SK-N-SH (cell line): Measurements from ENCODE around the gene DNAJB4. TPM values are rescaled to one million over a fixed set of nuclear protein-coding genes. Genes with fewer than 3 reads are reported as not detected.

Experiments used
- CTCF ChIA-PET: fragments of 300-600, 350-600 bp; formaldehyde crosslinking; extraction: SDS; loops from one replicate; lab custom pipeline; 2021; lab: Yijun Ruan, JAX
- POLR2A ChIA-PET: fragments of 350-600 bp; sonication (Branson Sonifier 250); formaldehyde crosslinking; extraction: SDS; loops from one replicate; lab custom pipeline; 2020; ENCODE audit warnings: antibody characterized with exemption, inconsistent platforms; lab: Yijun Ruan, JAX
- DNase-seq: peaks from one replicate; pipeline ENCODE4 v3.0.0; 2012
- H2AFZ ChIP-seq: fragments of 200-600 bp; sonication (generic); 2 replicates; pipeline ENCODE4 v1.8.1; 2016; ENCODE audit warnings: antibody characterized with exemption, mild to moderate bottlenecking, low read depth
- H3F3A ChIP-seq: fragments of 200-600 bp; sonication (generic); replicated peaks from 2 replicates; pipeline ENCODE3; 2016; ENCODE audit warnings: antibody characterized with exemption, mild to moderate bottlenecking; ENCODE audit not compliant: insufficient read depth
- H3K27ac ChIP-seq, 2 experiments: fragments of 200-500 bp in 1 of 2; fragments of 200-600 bp in 1 of 2; sonication (Bioruptor generic) in 1 of 2; sonication (generic), shearing (Covaris generic) in 1 of 2; 2 replicates each; pipeline versions ENCODE4 v1.5.1 to v1.6.1; 2014 to 2016; ENCODE audit warnings: low read depth in 2 of 2, inconsistent platforms in 1 of 2, low read length in 1 of 2, mild to moderate bottlenecking in 1 of 2, mixed read lengths in 1 of 2
- H3K27me3 ChIP-seq: fragments of 200-600 bp; sonication (generic), shearing (Covaris generic); 2 replicates; pipeline ENCODE4 v1.6.1; 2016; ENCODE audit warnings: mixed run types; ENCODE audit not compliant: insufficient read depth
- H3K36me3 ChIP-seq, 2 experiments: fragments of 200-500 bp in 1 of 2; fragments of 200-600 bp in 1 of 2; sonication (Bioruptor generic) in 1 of 2; sonication (generic) in 1 of 2; replicated peaks in 1 of 2; 2 replicates each; pipeline versions ENCODE3 to v1.5.1; 2014 to 2016; ENCODE audit warnings: low read length in 1 of 2, mild to moderate bottlenecking in 1 of 2; ENCODE audit not compliant: insufficient read depth in 2 of 2, control insufficient read depth in 1 of 2
- H3K4me1 ChIP-seq, 2 experiments: fragments of 200-500 bp in 1 of 2; fragments of 200-600 bp in 1 of 2; sonication (Bioruptor generic) in 1 of 2; sonication (generic), shearing (Covaris generic) in 1 of 2; 2 replicates each; pipeline versions ENCODE4 v1.5.1 to v1.6.1; 2014 to 2016; ENCODE audit warnings: low read depth in 1 of 2, low read length in 1 of 2, mixed run types in 1 of 2; ENCODE audit not compliant: insufficient read depth in 2 of 2, control insufficient read depth in 1 of 2
- H3K4me2 ChIP-seq: fragments of 200-600 bp; sonication (generic), shearing (Covaris generic); 2 replicates; pipeline ENCODE4 v1.6.1; 2017; ENCODE audit warnings: mixed run types
- H3K4me3 ChIP-seq, 2 experiments: fragments of 200-500 bp in 1 of 2; fragments of 200-600 bp in 1 of 2; sonication (Bioruptor generic) in 1 of 2; sonication (generic), shearing (Covaris generic) in 1 of 2; 2 replicates each; pipeline versions ENCODE4 v1.5.1 to v1.8.1; 2014 to 2016; ENCODE audit warnings: low read depth in 2 of 2, inconsistent platforms in 1 of 2, low read length in 1 of 2, mild to moderate bottlenecking in 1 of 2, mixed read lengths in 1 of 2, moderate library complexity in 1 of 2
- H3K79me2 ChIP-seq: fragments of 200-600 bp; sonication (generic); 2 replicates; pipeline ENCODE4 v1.8.1; 2017; ENCODE audit warnings: mild to moderate bottlenecking; ENCODE audit not compliant: insufficient read depth
- H3K9ac ChIP-seq: fragments of 200-600 bp; sonication (generic); 2 replicates; pipeline ENCODE4 v1.6.1; 2017; ENCODE audit warnings: mixed run types
- H3K9me2 ChIP-seq: fragments of 200-600 bp; sonication (generic); 2 replicates; pipeline ENCODE4 v1.6.1; 2017; ENCODE audit warnings: mixed run types
- H3K9me3 ChIP-seq: fragments of 200-600 bp; sonication (generic); 2 replicates; pipeline ENCODE4 v1.6.1; 2017; ENCODE audit warnings: mixed run types, mild to moderate bottlenecking, moderate library complexity
- H4K20me1 ChIP-seq: fragments of 200-600 bp; sonication (generic); 2 replicates; pipeline ENCODE4 v1.6.1; 2017; ENCODE audit warnings: mild to moderate bottlenecking, mixed run types; ENCODE audit not compliant: insufficient read depth
- CHD2 ChIP-seq: fragments of 150-350 bp; IDR thresholded peaks from 2 replicates; pipeline ENCODE4 v1.6.1; 2018; ENCODE audit warnings: low read length; ENCODE audit not compliant: partially characterized antibody
- CTCF ChIP-seq: fragments of 200-600 bp; sonication (generic); IDR thresholded peaks from 2 replicates; pipeline ENCODE4 v1.6.1; 2017; ENCODE audit warnings: antibody characterized with exemption, mild to moderate bottlenecking, moderate library complexity
- ELF1 ChIP-seq: IDR thresholded peaks from 2 replicates; pipeline ENCODE4 v1.4.0; 2012
- EP300 ChIP-seq, 2 experiments: IDR thresholded peaks; 2 replicates each; pipeline versions ENCODE4 v1.4.0 to v1.6.1; 2012; ENCODE audit warnings: borderline replicate concordance in 1 of 2, low read depth in 1 of 2, low read length in 1 of 2
- EZH2phosphoT487 ChIP-seq: fragments of 200-600 bp; sonication (generic); IDR thresholded peaks from 2 replicates; pipeline ENCODE4 v1.6.1; 2017; ENCODE audit warnings: low read depth, mixed run types, mild to moderate bottlenecking, antibody characterized with exemption, moderate library complexity, borderline replicate concordance
- FOXJ3 ChIP-seq: sonication (generic); formaldehyde crosslinking; IDR thresholded peaks from 2 replicates; pipeline ENCODE4 v1.5.1; 2020; ENCODE audit warnings: mild to moderate bottlenecking, missing genetic modification reagents
- FOXM1 ChIP-seq: IDR thresholded peaks from 2 replicates; pipeline ENCODE4 v1.4.0; 2012; ENCODE audit warnings: low read depth, mild to moderate bottlenecking
- MAX ChIP-seq: IDR thresholded peaks from 2 replicates; pipeline ENCODE4 v1.4.0; 2012; ENCODE audit warnings: low read depth
- MEF2A ChIP-seq: IDR thresholded peaks from 2 replicates; pipeline ENCODE4 v1.4.0; 2012; ENCODE audit warnings: low read depth, borderline replicate concordance
- POLR2AphosphoS5 ChIP-seq: IDR thresholded peaks from 2 replicates; pipeline ENCODE4 v1.6.1; 2012; ENCODE audit warnings: low read depth, low read length
- RAD21 ChIP-seq: IDR thresholded peaks from 2 replicates; pipeline ENCODE4 v1.6.1; 2012; ENCODE audit warnings: mild to moderate bottlenecking, low read length
- RCOR1 ChIP-seq: fragments of 150-350 bp; IDR thresholded peaks from 2 replicates; pipeline ENCODE4 v1.6.1; 2017; ENCODE audit warnings: antibody characterized with exemption, low read length
- RXRA ChIP-seq: IDR thresholded peaks from 2 replicates; pipeline ENCODE4 v1.4.0; 2012; ENCODE audit warnings: low read depth, mild to moderate bottlenecking, borderline replicate concordance
- SIN3A ChIP-seq: IDR thresholded peaks from 2 replicates; pipeline ENCODE4 v1.6.1; 2012; ENCODE audit warnings: low read depth, mild to moderate bottlenecking, low read length, moderate library complexity, borderline replicate concordance
- TAF1 ChIP-seq: IDR thresholded peaks from 2 replicates; pipeline ENCODE4 v1.6.1; 2012; ENCODE audit warnings: low read depth, mild to moderate bottlenecking, low read length, moderate library complexity, borderline replicate concordance
- USF1 ChIP-seq: IDR thresholded peaks from 2 replicates; pipeline ENCODE4 v1.4.0; 2012; ENCODE audit warnings: low read depth, borderline replicate concordance
- USF2 ChIP-seq: fragments of 150-350 bp; IDR thresholded peaks from 2 replicates; pipeline ENCODE4 v1.6.1; 2017; ENCODE audit warnings: antibody characterized with exemption, low read length, low read depth, borderline replicate concordance
- WGBS: methylation state at CpG from one replicate; pipeline ENCODE4 v1.1.6; 2017; ENCODE audit warnings: low lambda C conversion rate; 5-methylcytosine and 5-hydroxymethylcytosine counted together
- polyA plus RNA-seq, 3 experiments: library from polyadenylated mRNA; depleted of rRNA; stranded (reverse); fragments of >200 nt; gene quantifications; 2 replicates each; pipeline ENCODE4 v1.2.3, GENCODE V29; 2012
- TF ChIP-seq, protein P1 (sequence below): fragments of 150-350 bp; IDR thresholded peaks from 2 replicates; pipeline ENCODE4 v1.6.1; 2016; ENCODE audit warnings: mild to moderate bottlenecking, low read depth, low read length
- TF ChIP-seq, protein P2 (sequence below): IDR thresholded peaks from 2 replicates; pipeline ENCODE4; 2012
- TF ChIP-seq, protein P3 (sequence below): IDR thresholded peaks from 2 replicates; pipeline ENCODE4 v1.4.0; 2012; ENCODE audit warnings: low read depth, borderline replicate concordance

DNAJB4 gene
- polyA plus RNA-seq, 1 of the 3 experiments (the other 2 are of a cell fraction), result 13.5 TPM

- TF ChIP-seq USF1, result no peak
Measured at GRCh38 chr1:78052685-78053405, 48.1 kb downstream of the DNAJB4 start (continued).

DNA sequence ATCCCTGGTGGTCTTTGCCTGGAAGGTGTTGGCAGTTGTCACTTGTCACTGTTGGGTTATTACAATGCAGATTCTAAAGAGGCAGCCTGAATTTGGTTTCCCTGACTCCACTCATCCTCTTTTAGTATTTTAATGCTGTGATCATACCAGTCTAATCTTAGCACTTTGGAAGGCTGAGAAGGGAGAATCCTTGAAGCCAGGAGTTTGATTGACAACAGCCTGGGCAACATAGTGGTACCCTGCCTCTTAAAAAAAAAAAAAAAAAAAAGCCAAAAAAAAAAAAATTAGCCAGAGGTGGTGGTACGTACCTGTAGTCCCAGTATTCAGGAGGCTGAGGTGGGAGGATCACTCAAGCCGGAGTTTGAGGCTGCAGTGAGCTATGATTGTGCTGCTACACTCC, 48.8 kb downstream of the DNAJB4 start:
- DNase-seq, result no peak
- H4K20me1 ChIP-seq, result no peaks in the 10 kb centered on the region
- no peak overlapping the region for H3K9ac ChIP-seq
- 89% methylated on average over 2 of the region's 2 CpGs for WGBS
- H3K27ac ChIP-seq, result no peak overlapping the region
- ChIA-PET POLR2A (no interaction called here), CTCF (no interaction called here)
- no peaks in the 10 kb centered on the region for H3K9me3 ChIP-seq
- no peak overlapping the region for H3K4me3 ChIP-seq
- TF ChIP-seq, protein P1, sequence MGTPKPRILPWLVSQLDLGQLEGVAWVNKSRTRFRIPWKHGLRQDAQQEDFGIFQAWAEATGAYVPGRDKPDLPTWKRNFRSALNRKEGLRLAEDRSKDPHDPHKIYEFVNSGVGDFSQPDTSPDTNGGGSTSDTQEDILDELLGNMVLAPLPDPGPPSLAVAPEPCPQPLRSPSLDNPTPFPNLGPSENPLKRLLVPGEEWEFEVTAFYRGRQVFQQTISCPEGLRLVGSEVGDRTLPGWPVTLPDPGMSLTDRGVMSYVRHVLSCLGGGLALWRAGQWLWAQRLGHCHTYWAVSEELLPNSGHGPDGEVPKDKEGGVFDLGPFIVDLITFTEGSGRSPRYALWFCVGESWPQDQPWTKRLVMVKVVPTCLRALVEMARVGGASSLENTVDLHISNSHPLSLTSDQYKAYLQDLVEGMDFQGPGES, result no peak
- TF ChIP-seq FOXJ3 (CRISPR knock-in tag) (no peak), RXRA (no peak), USF2 (no peak), RCOR1 (no peak), TAF1 (no peak), MAX (no peak), RAD21 (no peak), MEF2A (no peak), EP300 (IDR thresholded peaks at IDR 0.05; ENCODE audit: borderline replicate concordance in 1 of 2, low read depth in 1 of 2, low read length in 1 of 2) (no peak), POLR2AphosphoS5 (no peak), FOXM1 (no peak), SIN3A (no peak), CTCF (no peak), EZH2phosphoT487 (no peak), CHD2 (no peak), USF1 (no peak), ELF1 (no peak)
- TF ChIP-seq, protein P2, sequence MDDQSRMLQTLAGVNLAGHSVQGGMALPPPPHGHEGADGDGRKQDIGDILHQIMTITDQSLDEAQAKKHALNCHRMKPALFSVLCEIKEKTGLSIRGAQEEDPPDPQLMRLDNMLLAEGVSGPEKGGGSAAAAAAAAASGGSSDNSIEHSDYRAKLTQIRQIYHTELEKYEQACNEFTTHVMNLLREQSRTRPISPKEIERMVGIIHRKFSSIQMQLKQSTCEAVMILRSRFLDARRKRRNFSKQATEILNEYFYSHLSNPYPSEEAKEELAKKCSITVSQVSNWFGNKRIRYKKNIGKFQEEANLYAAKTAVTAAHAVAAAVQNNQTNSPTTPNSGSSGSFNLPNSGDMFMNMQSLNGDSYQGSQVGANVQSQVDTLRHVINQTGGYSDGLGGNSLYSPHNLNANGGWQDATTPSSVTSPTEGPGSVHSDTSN, result no peak
- TF ChIP-seq, protein P3, sequence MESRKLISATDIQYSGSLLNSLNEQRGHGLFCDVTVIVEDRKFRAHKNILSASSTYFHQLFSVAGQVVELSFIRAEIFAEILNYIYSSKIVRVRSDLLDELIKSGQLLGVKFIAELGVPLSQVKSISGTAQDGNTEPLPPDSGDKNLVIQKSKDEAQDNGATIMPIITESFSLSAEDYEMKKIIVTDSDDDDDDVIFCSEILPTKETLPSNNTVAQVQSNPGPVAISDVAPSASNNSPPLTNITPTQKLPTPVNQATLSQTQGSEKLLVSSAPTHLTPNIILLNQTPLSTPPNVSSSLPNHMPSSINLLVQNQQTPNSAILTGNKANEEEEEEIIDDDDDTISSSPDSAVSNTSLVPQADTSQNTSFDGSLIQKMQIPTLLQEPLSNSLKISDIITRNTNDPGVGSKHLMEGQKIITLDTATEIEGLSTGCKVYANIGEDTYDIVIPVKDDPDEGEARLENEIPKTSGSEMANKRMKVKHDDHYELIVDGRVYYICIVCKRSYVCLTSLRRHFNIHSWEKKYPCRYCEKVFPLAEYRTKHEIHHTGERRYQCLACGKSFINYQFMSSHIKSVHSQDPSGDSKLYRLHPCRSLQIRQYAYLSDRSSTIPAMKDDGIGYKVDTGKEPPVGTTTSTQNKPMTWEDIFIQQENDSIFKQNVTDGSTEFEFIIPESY, result no peak
- H3F3A ChIP-seq, result peaks cover 3% of the 10 kb centered on the region
- H3K36me3 ChIP-seq, result no peaks in the 10 kb centered on the region
- no peaks in the 10 kb centered on the region for H3K27me3 ChIP-seq
- H3K79me2 ChIP-seq, result no peaks in the 10 kb centered on the region
- no peaks in the 10 kb centered on the region for H3K9me2 ChIP-seq
- H3K4me2 ChIP-seq, result no peak overlapping the region
- H2AFZ ChIP-seq, result no peak overlapping the region
- H3K4me1 ChIP-seq, result no peaks in the 10 kb centered on the region; a peak in 1 of 4 replicates
